GM18858 (cell line): ENCODE data around the gene MTCL1.

Experiments
- ATAC-seq: cut with Tn5 transposase; IDR thresholded peaks from one replicate; pipeline ENCODE4 v1.9.1; 2021; ENCODE audit not compliant: unreplicated experiment

Gene MTCL1

DNA sequence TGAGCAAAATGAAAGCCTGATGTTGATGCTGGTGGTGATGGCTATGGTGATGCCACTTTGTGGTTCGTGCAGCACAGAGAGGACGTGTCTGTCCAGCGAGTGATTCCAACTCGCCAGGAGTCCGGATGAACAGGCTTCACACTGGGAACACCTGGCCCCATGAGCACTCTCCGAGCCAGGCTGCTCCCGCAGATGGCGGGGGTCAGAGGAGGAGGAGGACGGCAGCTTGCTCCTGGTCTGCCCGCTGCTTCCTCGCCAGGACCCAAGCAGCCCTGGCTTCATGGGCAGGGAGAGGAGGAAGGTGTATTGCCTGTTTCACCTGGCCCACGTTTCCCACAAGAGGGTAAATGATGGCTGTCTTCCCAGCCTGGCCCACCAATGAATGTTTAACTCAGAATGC lies 121.6 kb downstream of the MTCL1 start:
- no peak for ATAC-seq

GRCh38 chr18:8828300-8828699 lies 122.9 kb downstream of the MTCL1 start:
- ATAC-seq: no peak

- no peak for ATAC-seq
These were observed 123.4 kb downstream of the MTCL1 start for GRCh38 chr18:8828798-8829197.

- ATAC-seq: no peak
These were observed 125.0 kb downstream of the MTCL1 start for GRCh38 chr18:8830067-8831060.

GRCh38 chr18:8831112-8831511 lies 125.8 kb downstream of the MTCL1 start:
- no peak for ATAC-seq

GRCh38 chr18:8831531-8831930 lies 126.2 kb downstream of the MTCL1 start:
- ATAC-seq: no peak

DNA sequence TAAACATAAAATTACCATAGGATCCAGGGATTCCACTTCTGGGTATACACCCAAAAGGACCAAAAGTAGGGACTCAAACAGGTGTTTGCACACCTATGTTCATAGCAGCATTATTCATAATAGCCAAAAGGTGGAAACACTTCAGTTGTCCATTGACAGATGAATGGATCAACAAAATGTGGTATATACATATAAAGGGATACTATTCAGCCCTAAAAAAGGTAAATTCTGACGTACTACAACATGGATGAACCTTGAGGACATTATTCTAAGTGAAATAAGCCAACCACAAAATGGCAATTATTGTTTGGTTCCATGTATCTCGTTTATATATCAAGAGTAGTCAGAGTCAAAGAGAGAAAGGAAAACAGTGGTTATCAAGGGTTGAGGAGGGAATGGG lies 128.1 kb downstream of the MTCL1 start:
- no peak for ATAC-seq

DNA sequence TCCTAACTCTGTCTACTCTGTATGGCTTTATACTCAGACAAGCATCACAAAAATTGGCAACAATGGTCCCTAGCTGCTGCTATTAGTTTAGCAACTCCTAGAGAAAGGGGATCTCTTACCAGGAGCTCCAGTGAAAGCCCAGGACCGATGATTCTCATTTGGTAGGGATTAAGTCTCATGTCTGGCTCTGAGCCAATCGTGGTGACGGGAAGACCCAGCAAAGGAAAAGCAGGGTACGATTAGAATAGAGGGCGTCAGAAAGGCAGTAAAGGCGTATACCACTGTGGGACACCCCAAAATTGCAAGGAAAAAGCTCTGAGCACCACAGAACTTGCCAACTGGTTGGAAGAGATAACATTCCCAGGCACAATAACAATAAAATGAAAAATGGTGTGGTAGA lies 129.5 kb downstream of the MTCL1 start:
- ATAC-seq: no peak

DNA sequence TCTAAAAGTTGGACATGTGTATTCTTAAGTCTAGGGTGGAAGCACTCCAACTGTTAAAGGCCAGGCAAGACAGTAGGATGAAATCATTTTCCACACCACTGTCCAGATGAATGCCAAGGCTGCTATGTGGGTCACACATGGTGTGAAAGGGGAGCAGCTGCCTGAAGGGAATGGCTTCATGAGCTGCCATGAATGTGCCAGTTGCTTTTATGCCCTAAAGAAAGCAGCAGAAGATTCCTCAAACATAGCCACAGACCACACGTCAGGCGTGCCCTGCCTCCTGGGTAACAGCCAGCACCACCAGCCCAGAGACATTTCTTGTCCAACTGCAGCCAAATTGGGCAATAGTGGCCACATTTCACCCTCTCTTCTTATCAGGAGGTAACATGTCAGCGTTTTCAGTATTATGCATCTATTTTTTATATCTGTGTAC lies 130.2 kb downstream of the MTCL1 start:
- ATAC-seq: no peak

- ATAC-seq: no peak
These were observed 133.9 kb downstream of the MTCL1 start for GRCh38 chr18:8839281-8839680.

GRCh38 chr18:8841781-8842485 lies 136.6 kb downstream of the MTCL1 start:
- ATAC-seq: no peak

DNA sequence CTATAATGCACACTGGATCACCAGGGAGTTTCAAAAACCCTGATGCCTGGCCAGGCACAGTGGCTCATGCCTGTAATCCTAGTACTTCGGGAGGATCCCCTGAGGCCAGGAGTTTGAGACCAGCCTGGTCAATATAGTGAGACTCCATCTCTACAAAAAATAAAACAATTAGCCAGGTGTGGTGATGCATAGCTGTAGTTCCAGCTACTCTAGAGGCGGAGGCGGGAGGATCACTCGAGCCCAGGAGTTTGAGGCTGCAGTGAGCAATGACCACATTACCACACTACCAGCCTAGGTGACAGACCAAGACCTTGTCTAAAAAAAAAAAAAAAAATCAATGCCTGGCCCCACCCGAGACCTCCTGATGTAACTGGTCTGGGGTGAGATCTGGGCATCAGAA lies 137.2 kb downstream of the MTCL1 start:
- ATAC-seq: no peak

DNA sequence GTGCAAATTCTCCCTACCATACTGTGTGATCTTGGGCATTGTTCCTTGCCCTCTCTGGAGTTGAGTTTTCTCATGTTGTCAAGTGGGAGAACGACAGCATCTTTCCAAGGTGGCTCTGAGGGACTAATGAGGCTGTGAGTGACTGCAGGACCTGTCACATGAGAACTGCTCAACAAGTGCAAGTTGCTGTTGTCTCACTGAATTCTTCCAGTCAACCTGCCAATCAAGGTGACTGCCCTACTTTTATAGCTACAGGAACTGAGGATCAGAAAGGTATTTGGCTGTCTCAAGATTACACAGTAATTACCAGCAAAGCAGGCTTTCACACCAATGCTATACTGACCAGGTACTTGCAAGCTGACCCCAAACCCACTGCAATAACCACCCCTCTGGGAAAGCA lies 137.6 kb downstream of the MTCL1 start:
- no peak for ATAC-seq

DNA sequence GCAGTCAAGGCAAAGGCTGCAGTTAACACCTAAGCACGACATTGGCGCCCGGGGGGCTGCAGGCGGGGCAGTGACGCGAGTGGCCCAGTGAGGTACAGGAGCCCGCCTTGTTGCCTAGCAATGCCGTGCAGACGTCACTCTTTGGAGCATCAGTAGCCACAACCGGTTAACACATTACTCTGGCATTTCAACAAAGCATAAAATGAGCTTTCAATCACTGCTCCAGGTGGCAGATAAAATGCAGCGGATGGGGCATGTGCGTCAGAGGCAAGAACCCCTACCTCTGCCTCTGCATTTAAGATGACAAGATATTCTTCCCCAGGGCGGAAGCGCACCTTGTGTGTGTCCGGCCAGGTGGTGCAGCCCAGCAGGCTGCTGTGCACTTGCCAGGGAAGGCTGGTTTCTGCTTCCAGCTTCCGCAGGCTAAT lies 139.4 kb downstream of the MTCL1 start:
- no peak for ATAC-seq

DNA sequence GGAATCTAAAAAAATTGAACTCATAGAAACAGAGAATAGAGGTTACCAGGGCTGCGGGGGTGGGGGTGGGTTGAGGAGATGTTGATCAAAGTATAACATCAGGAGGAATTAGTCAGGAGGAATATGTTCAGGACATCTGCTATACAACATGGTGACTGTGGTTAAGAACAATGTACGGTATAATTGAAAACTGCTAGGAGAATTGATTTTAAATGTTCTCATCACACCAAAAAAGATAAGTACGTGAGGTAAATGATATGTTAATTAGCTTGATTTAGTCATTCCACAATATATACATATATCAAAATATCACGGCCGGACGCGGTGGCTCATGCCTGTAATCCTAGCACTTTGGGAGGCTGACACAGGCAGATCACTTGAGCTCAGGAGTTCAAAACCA lies 140.2 kb downstream of the MTCL1 start:
- no peak for ATAC-seq

- no peak for ATAC-seq
These were observed 141.9 kb downstream of the MTCL1 start for GRCh38 chr18:8847066-8847755.

- ATAC-seq: no peak
These were observed 142.5 kb downstream of the MTCL1 start for GRCh38 chr18:8847900-8848299.

DNA sequence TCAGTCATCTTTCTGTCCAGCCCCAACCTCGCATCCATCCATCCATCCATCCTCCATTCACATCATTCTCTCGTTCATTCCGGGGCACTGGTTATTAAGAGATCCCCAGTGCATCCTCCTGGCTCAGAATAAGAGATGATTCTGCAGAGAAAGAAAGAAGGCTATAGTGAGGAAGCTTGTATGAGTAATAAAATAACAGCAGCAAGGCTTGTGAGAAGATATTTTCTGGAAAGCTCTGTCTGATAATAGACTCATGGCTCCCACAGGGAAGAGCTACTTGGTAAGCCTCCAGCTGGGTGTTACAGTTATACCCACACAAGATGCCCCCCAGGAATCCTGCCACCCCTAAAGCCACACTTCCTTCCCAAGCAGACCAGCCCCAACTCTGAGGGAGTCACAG lies 143.2 kb downstream of the MTCL1 start:
- no peak for ATAC-seq

- ATAC-seq: no peak
These were observed 144.3 kb downstream of the MTCL1 start for GRCh38 chr18:8849696-8850095.

- no peak for ATAC-seq
These were observed 146.3 kb downstream of the MTCL1 start for GRCh38 chr18:8851659-8852058.

DNA sequence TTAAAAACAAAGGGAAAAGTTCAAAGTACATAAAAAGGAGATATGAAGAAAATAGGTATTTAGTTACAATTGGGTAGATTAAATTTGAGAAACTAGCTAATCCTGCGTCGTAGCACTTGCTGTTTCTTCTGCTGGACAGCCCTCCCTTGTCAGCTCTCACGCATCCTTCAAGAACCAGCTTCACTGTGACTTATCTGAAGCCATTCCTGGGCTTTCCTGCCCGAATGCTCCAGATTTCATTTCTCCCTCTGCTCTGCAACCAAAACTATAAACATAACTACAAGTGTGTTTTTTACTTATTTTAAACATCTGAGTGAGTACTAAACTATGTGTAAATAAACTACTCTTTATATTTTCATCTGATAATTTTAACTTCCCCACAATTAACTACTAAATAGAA lies 149.2 kb downstream of the MTCL1 start:
- ATAC-seq: no peak

DNA sequence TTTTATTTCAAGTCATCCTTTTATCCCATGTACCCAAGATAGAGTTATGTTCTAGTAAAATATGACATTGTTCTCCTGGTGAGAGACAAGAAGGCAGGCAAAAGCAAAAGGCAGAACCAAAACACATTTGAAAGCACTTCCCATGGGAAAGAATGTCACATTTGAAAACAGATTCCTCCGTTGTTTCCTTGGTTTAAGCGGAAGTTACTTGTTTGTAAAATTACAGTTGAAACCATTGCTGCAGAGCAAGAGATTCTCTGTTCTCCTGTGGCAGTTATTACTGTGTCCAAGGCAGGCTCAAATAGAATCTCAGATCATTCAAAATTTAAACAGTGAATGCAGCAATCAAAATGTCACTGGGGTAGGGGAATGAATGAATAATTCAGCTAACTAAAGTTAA lies 149.6 kb downstream of the MTCL1 start:
- ATAC-seq: no peak
